Stimulated activated naive CD4-positive, alpha-beta T cell treated with Interleukin-2 at 50 U/mL for 16 hours (primary cell): Measurements from ENCODE around the gene CCDC174.
"Not testable (repeated sequence)": the region's sequence is repeated elsewhere in the genome, so short reads cannot be mapped to it uniquely, and the experiment has no call there.

Source experiments
- DNase-seq: peaks from one replicate; lab custom pipeline; 2025; lab: John Stamatoyannopoulos, UW

CCDC174 gene

DNA sequence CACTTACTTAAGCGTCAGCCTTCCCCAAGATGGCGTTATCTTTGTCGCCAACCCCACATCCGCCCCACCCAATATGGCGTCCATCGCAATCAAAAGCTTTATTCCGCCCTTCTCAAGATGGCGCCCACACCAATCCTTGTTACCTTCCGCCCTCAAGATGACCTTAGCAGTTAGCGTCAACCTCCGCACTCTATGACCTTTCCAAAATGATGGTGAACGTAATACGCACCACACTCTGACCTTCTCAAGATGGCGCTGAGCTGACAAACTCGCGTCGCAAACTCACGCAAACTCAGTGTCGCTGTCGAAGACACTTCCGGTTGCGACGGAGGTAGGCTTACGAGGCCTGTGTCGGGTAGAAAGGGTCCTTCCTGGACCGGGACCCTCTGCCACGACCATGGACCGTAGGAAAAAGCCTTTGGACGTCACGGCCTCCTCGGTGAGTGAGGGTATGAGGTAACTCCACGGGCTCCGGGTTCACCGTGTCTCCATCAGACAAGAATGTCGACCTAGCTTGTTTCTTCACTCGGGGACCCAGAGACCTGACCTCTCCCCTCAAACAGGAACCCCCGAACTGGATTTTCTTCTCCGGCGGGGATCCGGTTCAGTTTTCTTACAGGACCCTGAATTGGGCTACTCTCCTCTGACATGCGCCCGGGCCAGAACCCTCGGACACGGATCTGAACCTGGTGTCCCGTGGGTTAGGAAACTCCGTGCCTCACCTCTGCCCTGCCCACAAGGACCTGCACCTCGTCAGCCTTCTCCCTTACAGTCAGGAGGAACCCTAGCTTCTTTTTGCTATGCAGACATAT is at the start of gene CCDC174:
TSS of gene CCDC174 (plus strand) at position 323 of the 812 bp plus-strand sequence. CDS start at position 398, 75 bp downstream.
- DNase-seq: peak; percentile 95

DNA sequence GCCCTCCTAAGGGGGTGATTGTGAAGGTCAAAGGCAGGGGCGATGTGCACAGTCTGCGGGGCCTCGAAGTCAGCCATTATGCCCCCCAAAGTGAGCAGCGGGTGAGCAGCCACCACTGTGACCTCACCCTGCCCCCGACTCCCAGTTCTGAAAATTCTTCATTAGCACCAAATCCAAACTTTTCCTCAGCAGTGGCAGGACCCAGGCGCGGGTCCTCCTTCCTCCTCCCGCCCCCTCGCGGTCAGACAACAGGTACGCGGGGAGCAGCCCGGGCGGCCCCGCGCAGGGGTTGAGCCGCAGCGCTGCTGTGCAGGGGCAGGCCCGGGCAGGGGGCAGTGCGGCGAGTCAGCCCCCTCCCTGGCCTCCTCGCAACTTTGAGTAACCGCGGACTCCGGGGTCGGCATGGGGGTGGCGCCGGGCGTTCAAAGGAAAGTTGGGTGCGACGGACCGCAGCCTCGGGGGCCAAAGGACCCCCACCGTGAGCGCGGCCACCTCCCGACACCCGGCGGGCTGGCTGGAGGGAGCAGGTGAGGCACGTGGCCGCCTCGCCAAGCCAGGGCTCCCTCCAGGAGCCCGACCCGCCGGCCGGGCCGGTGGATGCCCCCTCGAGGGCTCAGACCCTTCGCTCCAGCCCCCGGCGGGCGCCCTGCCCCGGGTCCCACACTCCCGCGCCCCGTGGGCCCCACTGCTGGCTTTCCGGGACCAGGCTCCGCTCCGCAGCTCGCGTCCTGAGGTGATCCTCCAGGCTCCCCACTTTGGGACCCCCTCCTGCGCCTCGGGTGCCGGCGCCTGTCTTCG is 49.4 kb upstream of the CCDC174 start:
- no peak for DNase-seq

DNA sequence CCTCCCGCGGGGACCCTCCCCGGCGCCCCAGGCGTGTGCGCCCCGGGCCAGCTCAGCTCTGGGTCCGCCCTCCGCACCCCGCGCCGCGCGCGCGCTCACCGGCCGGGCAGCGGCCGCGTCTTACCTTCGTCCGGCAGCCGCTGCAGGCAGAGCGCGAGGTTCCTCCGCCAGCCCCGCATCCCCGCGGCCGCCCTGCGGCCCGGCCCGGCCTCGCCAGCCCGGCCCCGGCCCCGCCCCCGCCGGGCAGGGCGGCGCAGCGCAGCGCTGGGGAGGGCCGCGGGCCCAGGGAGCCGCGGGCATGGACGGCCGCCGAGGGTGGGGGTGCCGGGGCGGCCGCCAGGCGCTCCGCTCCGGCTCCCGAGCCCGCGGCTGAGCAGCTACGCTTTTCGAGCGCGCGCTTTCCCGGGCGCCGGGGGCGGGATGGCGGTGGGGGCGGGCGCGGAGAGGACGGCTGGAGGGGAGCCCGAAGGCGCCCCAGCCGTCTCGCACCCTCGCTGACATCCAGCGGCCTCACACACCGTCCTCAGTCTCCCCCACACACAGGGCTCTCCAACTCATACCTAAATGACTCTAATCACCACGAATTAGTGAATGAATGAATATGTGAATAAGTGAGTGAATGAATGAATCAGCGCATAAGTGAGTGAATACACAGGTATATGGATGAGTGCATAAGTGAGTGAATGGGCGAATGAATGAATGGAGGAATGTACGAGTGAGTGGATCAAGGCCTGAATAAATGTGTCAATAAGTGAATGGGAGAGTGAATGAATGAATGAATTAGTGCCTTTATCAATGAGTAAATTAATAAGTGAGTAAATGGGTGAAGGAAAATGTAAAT is 48.5 kb upstream of the CCDC174 start:
- DNase-seq: no peak

DNA sequence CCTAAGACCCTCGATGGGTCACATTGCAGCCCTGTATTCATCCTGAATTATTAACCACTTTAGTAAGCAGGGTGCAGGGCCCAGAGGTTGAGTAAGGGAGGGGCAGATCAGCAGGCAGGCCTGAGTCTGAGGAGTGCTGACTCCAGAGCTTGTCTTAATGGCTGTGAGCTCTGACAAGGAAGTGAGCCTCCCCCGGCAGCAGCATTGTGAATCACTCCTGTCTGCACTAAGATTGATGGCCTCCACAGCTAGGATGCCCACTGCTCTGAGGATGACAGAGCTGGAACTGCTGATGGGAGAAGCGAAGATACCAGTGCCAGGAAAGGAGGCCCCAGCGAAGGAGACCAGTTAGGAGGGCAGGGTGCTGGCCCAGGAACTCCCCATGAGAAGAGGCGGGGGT is 46.5 kb upstream of the CCDC174 start:
- no peak for DNase-seq

DNA sequence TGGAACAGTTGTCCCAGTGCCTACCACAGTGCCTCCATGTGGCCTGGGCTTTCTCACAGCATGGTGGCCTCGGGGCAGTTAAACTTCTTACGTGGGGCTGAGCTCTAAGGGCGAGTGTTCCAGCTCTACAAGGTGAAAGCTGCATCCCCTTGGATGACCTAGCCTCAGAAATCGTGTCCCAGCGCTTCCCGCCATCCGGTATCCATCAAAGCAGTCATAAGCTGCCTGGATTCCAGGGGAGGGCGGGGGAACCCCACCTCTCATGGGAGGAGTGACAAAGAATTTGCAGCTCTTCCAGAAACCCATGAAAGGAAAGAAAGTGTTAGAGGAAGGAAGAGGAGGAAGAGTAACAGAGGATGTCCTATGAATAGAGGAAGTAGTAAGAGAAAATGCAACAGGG is 45.8 kb upstream of the CCDC174 start:
- DNase-seq: no peak

DNA sequence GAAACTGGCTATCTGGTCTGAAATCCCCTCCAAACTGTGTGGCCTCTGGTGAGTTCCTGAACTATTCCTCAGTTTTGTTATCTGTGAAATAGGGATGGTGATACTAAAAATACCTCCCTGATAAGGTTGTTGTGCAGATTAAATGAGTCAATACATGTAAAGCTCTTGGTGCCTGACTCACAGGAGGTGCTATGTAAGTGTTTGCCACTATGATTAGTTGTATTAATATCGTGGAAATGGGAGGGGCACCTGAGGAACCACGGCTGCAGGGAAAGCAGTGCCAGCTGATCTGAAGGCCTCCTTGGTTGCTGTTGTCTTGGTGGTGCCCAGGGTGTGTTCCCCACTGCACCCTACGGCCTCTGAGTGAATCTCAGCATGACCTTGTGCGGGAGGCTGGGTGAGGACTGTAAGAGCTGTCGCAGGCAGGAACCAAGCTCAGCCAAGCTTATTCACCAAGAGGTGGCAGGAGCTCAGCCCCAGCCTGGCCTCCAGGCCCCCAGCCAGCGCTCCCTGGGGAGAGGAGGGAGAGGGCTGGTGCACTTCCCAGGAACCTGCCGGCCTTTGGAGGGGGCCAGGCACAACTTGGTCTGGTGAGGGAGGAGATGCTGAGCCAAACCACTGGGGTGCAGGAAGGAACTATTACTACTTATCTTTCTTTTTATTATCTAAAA is 44.8 kb upstream of the CCDC174 start:
- no peak for DNase-seq

DNA sequence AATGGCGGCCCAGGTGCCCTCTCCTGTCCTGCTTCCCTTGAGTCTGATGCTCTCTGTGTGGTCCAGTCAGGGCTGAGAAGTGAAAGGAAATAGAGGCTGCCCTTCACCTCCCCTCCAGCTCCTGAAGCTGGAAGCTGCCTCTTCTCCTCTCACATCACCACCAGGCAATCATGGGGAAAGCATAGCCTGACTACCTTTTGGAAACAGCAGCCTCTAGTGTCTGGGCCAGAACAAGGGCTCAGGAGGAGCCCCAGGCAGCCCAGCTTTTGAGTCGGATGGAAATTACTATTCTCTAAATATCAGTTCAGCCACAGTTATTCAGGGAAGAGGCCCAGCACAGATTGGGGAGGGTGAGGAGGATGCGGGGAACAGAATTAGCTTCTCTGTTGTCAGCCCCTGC is 43.3 kb upstream of the CCDC174 start:
- no peak for DNase-seq

DNA sequence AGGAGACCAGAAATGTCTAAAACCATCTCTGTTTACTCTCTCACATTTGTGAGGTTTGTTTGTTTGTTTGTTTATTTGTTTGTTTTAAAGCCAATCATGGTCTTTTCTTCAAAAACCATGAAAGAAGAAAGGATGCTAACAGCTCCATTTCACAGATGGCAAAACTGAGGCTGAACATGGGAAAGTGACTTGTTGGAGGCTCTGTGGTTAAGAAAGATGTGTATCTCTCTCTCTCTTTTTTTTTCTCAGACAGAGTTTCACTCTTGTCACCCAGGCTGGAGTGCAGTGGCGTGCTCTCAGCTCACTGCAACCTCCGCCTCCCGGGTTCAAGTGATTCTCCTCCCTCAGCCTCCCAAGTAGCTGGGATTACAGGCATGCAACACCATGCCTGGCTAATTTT is 42.5 kb upstream of the CCDC174 start:
- not testable (repeated sequence) for DNase-seq

DNA sequence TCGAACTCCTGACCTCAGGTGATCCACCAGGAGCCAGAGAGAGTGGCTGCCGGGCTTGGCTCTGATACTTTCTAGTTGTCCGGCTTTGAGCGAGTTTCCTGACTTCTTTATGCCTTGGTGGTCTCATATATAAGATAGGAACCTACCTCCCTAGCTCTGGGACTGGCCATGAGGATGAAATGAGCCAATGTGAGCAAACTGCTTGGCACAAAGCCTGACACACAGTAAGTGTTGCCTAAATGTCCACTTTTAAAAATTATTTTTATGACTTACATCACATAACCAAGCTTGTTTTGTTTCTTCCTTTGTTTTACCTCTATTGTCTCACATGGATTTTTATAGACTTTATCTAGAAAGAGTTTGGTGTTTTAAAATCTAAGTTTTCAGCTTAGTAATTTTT is 42.1 kb upstream of the CCDC174 start:
- DNase-seq: no peak

DNA sequence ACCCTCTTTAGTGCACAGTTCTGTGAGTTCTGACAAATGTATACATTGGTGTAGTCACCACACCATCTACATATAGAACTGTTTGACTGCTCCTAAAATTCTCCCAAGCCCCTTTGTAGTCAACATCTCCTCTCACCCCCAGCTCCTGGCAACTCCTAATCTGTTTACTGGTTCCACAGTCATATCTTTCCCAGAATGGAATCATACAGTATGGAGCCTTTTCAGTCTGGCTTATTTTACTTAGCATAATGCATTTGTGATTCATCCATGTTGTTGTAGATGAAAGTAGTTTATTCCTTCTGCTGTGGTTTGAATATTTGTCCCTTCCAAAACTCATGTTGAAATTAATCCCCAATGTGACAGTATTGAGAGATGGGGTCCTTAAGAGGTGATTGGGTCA is 41.6 kb upstream of the CCDC174 start:
- no peak for DNase-seq

DNA sequence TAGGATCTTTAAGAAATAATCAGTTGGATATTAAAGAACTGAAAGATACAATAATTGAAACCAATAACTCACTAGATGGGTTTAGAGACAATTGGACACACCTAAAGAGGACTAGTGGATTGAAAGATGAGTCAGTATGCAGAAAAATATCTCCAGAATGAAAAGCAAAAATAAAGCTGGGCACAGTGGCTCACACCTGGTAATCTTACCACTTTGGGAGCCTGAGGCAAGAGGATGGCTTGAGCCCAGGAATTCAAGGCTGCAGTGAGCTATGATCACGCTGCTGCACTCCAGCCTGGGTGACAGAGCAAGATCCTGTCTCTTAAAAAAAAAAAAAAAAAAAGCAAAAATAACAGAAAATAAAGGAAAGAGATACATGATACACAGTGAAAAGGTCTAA is 37.4 kb upstream of the CCDC174 start:
- no peak for DNase-seq

DNA sequence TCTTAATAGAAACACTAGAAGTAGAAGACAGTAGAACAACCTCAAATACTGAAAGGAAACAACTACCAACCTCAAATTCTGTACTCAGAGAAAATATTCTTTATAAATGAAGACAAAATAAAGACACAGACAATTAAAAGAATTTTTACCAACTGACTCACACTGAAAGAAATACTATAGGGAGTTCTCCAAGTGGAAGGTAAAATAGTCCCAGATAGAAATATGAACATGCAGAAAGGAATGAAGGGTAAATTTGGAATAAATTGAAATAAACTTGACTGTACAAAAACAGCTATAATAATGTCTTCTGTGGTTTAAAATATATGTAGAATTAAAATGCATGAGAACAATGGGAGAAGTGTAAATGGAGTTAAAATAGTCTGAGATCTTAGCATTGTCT is 36.7 kb upstream of the CCDC174 start:
- DNase-seq: no peak

DNA sequence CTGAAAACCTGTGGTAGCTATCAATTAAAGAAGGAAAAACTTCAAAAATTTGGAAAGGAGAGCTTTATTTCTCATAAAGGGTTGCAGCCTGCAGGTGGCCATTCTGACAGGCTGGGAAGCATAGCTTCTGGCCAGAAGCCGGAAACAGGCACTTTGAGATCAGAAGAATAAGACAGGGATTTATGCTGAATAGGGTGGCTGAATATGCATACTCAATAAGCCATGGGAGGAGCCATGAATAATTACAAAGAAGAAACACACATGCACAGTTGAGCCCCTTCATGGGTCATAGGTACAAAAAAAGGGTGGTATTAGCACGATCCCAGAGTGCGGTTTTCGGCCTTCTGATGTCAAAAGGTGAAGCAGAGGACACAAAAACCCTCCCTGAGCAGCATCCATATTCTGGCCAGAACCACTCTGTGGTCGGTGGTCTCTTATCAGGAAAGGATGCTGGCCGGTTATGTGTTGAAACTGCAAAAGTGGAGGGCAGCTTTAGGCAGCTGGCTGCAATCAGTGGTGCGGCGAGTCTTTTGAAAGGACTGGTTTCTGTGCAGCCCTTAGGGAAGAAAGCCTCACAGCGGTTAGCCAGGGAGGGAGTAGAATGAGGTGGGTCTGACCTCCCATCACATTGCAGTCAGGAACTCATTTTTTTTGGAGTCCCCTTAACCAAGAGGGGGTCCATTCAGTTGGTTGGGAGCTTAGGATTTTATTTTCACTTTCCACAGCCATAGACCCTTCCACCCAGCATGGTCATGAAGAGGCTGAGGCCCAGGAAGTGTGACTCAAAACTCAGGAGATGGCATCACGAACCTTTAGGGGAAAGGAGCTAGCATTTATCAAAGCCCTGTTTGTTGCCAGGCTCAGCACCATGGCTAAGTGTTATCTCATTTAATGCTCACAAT is 34.7 kb upstream of the CCDC174 start:
- DNase-seq: no peak

DNA sequence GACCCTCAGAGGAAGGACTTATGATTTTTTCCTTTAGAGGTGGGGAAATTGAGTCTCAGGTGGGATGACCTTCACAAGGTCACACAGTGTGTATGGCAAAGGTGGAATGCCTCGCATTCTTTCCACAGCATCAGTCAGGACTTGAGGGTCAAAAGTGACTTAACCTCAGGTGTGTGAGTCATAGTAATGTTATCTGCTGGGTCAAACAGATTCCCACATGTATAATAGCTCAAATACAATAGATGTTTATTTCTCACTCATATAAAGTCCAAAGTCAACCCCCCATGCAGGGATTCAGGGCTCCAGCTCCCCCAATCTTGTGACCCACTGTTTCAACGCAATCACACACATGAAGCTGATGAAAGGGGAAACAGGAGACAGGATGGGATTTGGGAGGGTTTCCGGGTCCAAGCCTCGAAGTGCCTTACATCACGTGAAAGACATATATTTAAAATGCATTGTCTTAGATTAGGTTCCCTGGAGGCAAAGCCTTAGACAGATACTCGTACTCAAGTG is 34.0 kb upstream of the CCDC174 start:
- DNase-seq: no peak

DNA sequence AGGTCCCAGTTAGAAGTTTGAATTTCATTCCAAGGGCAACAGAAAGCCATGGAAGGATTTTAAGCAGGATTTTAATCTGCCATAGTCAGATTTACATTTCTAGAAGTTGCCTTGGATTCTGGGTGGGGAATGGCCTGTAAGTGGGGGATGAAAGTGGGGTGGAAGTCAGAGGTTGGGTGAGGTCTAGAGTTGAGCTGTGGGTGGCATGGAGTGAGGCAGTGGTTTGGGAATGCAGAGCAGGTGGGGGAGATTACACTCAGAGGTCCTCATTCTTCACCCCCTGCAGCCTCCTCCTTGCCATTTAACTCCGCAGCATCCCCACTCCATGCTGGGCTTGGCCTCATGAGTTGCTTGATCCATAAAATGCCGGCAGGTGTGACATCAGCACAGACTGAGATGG is 32.0 kb upstream of the CCDC174 start:
- no peak for DNase-seq

DNA sequence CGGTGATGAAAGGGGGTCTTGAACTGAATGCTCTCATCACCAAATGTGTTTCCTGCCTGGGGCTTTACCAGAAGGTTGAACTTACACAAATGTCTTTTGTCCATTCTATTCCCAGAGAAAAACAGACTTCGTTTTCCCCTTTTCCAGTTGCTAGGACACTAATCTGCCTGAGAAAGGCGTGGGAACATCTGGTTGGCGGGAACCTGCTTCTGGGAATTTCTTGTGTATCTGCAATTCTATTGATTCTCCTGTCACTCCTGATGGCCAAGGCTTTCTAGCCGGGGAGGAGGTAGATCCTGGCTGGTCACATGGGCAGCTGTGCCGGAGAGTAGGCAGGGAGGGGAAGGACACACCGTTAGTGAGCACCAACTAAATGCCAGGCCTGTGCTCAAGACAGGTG is 31.1 kb upstream of the CCDC174 start:
- no peak for DNase-seq

DNA sequence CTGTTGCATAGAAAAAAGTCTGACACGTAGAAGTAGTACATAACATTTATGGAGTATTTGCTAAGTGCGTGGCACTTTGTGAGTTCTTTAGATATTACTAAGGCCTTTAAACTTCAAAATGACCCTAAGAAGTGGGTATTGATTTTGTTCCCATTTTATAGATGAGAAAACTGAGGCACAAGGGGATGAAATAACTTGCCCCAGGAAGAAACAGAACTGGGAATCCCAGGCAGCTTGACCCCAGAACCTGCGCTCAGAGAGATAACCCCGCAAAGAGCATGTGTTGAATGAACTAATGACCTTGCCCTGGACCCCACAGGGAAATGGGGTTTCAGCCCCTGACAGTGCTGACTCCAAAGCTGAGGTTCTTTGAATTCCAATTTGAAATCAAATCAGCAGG is 30.5 kb upstream of the CCDC174 start:
- DNase-seq: no peak

DNA sequence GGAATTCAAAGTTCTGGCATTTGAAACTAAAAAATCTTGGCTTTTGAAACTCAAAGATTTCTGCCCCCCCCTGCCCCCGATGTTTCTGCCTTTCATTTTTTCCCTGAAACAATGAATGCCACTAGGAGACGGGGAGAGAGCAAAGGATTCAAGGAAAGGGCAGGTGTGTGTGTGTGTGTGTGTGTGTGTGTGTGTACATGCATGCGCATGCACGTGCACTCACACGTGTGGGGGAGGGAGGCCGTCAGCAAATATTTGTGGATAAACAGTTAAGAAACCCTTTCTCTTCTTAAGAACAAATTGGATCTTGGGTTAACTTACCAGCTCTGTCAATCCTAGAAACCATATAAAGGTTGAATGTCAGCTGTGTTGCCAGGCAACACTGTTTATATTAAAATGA is 29.2 kb upstream of the CCDC174 start:
- DNase-seq: no peak

DNA sequence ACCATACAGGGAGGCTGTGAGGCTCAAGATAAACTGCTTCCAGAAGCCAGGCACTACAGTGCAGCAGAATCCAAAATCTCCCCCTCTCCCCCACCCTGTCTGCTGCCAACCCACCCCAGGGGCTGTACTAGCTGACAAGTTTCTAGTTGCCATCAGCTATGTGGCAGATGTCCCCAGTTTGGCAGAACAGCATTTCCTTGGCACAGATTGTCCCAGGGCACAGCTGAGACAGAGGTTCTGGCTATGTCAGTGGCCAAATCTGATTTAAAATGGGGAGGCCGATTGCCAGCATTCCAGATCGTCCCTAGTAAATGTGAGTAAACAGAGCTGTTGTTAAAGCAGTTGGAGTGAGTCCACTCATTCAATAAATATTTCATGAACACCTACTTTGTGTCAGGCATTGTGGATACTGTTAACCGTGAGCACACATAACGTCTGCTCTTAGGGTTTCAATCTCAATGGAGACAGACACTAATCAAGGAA is 28.0 kb upstream of the CCDC174 start:
- no peak for DNase-seq

DNA sequence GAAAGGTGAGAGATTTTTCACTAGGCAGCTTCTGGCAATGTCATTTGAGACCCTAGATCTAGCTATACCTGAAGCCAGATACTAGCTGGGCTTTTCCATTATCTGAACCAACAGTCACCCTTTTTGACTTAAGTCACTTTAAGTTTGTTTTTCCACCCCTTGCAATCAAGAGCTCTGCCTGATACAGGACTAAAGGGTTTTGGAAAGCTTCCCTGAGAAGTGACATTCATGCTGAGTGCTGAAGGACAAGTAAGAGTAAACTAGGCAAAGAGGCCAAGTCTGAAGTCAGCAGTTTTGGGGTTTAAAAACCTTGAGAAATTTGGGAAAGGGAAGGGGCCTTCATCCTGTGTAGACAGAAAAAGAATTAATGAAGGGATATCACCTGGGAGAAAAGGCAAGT is 27.1 kb upstream of the CCDC174 start:
- no peak for DNase-seq

DNA sequence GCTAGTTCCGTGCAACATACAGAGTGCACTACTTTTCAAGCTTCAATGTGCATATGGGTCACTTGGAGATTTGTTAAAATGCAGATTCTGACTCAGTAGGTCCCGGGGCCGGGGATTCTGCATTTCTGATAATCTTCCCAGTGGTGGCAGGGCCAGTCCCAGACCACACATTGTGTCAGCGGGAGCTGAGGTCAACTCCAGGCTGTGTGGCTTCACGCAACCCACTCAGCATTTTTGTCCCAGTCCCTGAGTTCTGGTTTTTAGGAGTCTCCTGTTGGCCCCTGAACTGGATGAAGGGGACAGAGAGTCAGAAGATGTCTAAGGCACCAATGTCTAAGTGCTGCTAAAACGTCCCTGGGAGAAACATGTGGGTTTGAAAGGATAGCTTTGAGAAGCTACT is 26.1 kb upstream of the CCDC174 start:
- no peak for DNase-seq
